MM.1S (cell line): ENCODE results near the gene TIMM10.

ENCODE experiments used
- DNase-seq: peaks from one replicate; pipeline ENCODE4 v3.0.0-alpha.2; 2015
- H2AFZ ChIP-seq: fragments of 300-600 bp; sonication (generic); 2 replicates; pipeline ENCODE4 v1.6.0; 2016; ENCODE audit warnings: antibody characterized with exemption, low read length
- H3F3A ChIP-seq: fragments of 300-600 bp; sonication (generic); 2 replicates; pipeline ENCODE4 v1.6.1; 2016; ENCODE audit warnings: mild to moderate bottlenecking, antibody characterized with exemption, low read length, moderate library complexity, mixed read lengths; ENCODE audit not compliant: insufficient read depth
- H3K27ac ChIP-seq: fragments of 300-600 bp; sonication (generic); 2 replicates; pipeline ENCODE4 v1.5.1; 2016; ENCODE audit warnings: mild to moderate bottlenecking, low read length
- H3K27me3 ChIP-seq: fragments of 300-600 bp; sonication (generic); replicated peaks from 2 replicates; pipeline ENCODE4 v1.6.0; 2016; ENCODE audit warnings: low read length; ENCODE audit not compliant: insufficient read depth
- H3K36me3 ChIP-seq: fragments of 300-600 bp; sonication (generic); replicated peaks from 2 replicates; pipeline ENCODE4 v1.6.1; 2016; ENCODE audit warnings: mild to moderate bottlenecking, low read length, mixed read lengths; ENCODE audit not compliant: insufficient read depth
- H3K4me1 ChIP-seq: fragments of 300-600 bp; sonication (generic); 2 replicates; pipeline ENCODE4 v1.6.1; 2016; ENCODE audit warnings: low read length, mixed read lengths
- H3K4me2 ChIP-seq: fragments of 300-600 bp; sonication (generic); 2 replicates; pipeline ENCODE4 v1.6.0; 2016; ENCODE audit warnings: low read depth, low read length
- H3K4me3 ChIP-seq: fragments of 300-600 bp; sonication (generic); 2 replicates; pipeline ENCODE4 v1.5.1; 2016; ENCODE audit warnings: low read length, mixed read lengths
- H3K79me2 ChIP-seq: fragments of 300-600 bp; sonication (generic); 2 replicates; pipeline ENCODE4 v1.6.1; 2016; ENCODE audit warnings: mixed run types, low read length, mixed read lengths
- H3K9ac ChIP-seq: fragments of 300-600 bp; sonication (generic); 2 replicates; pipeline ENCODE4 v1.6.1; 2016; ENCODE audit warnings: low read length, mixed read lengths
- H3K9me2 ChIP-seq: fragments of 300-600 bp; sonication (generic); replicated peaks from 2 replicates; pipeline ENCODE4 v1.6.1; 2016; ENCODE audit warnings: mild to moderate bottlenecking, low read length, mixed read lengths; ENCODE audit not compliant: insufficient read depth
- H3K9me3 ChIP-seq: fragments of 300-600 bp; sonication (generic); replicated peaks from 2 replicates; pipeline ENCODE4 v1.6.1; 2016; ENCODE audit warnings: mild to moderate bottlenecking, low read length, mixed read lengths; ENCODE audit not compliant: insufficient read depth
- H4K20me1 ChIP-seq: fragments of 300-600 bp; sonication (generic); 2 replicates; pipeline ENCODE4 v1.6.1; 2016; ENCODE audit warnings: mild to moderate bottlenecking, low read length, moderate library complexity, mixed read lengths; ENCODE audit not compliant: insufficient read depth
- CTCF ChIP-seq: fragments of 300-600 bp; sonication (generic); IDR thresholded peaks from 2 replicates; pipeline ENCODE4 v1.5.1; 2016; ENCODE audit warnings: antibody characterized with exemption, low read length, mixed read lengths
- EZH2 ChIP-seq: fragments of 300-600 bp; sonication (generic); optimal IDR thresholded peaks from 2 replicates; pipeline ENCODE3; 2017; ENCODE audit warnings: low read depth, mild to moderate bottlenecking, antibody characterized with exemption, low read length, mixed read lengths
- EZH2phosphoT487 ChIP-seq: fragments of 300-600 bp; sonication (generic); IDR thresholded peaks from 2 replicates; pipeline ENCODE4 v1.6.1; 2018; ENCODE audit warnings: antibody characterized with exemption, low read length

The TIMM10 gene

GRCh38 chr11:57568330-57568766 lies 37.8 kb upstream of the TIMM10 start:
- Histone ChIP-seq H3K4me1 (no peaks in the 10 kb centered on the region; the same call in 1 of the 2 replicates), H3K9me3 (no peaks in the 10 kb centered on the region), H3K36me3 (no peaks in the 10 kb centered on the region), H4K20me1 (no peaks in the 10 kb centered on the region), H3K9me2 (no peaks in the 10 kb centered on the region), H3K4me2 (peak overlapping the region; percentile 87), H2AFZ (peak overlapping the region; percentile 99), H3K4me3 (peak overlapping the region; percentile 100), H3F3A (peaks cover 8% of the 10 kb centered on the region; the same call in 1 of the 2 replicates), H3K27ac (peak overlapping the region; percentile 50; the same call in 1 of the 2 replicates), H3K27me3 (no peaks in the 10 kb centered on the region), H3K9ac (peak overlapping the region; percentile 77), H3K79me2 (peaks cover 37% of the 10 kb centered on the region)
- no peak for TF ChIP-seq EZH2phosphoT487
- TF ChIP-seq EZH2, result no peak
- peak; percentile 92; the same call in 1 of the 2 replicates for TF ChIP-seq CTCF
- DNase-seq, result peak; percentile 85

- Histone ChIP-seq H3K9ac (peak within 1 kb of the TSS; percentile 77), H3K27me3 (no peaks in the 10 kb centered on the region), H3K27ac (peak within 1 kb of the TSS; percentile 60; the same call in 1 of the 2 replicates), H3K4me3 (peak within 1 kb of the TSS; percentile 100), H3F3A (peaks cover 8% of the 10 kb centered on the region; the same call in 1 of the 2 replicates), H3K4me1 (no peaks in the 10 kb centered on the region; the same call in 1 of the 2 replicates), H3K4me2 (peak within 1 kb of the TSS; percentile 96), H3K9me2 (no peaks in the 10 kb centered on the region), H3K79me2 (peaks cover 43% of the 10 kb centered on the region), H2AFZ (peak within 1 kb of the TSS; percentile 99), H4K20me1 (no peaks in the 10 kb centered on the region), H3K9me3 (no peaks in the 10 kb centered on the region), H3K36me3 (no peaks in the 10 kb centered on the region)
- no peak; the same call in 1 of the 2 replicates for TF ChIP-seq CTCF
- no peak for TF ChIP-seq EZH2phosphoT487
- no peak for TF ChIP-seq EZH2
- peak; percentile 64 for DNase-seq
These were observed 37.2 kb upstream of the TIMM10 start, which contains the start of gene UBE2L6 for GRCh38 chr11:57567515-57568329. UBE2L6 (minus strand) TSS chr11:57567672; CDS start chr11:57567611, 61 bp downstream.

GRCh38 chr11:57566905-57567514 lies 36.5 kb upstream of the TIMM10 start:
- Histone ChIP-seq H3K36me3 (no peaks in the 10 kb centered on the region), H2AFZ (peak overlapping the region; percentile 96), H3K9me3 (no peaks in the 10 kb centered on the region), H3K79me2 (peaks cover 50% of the 10 kb centered on the region), H3K9me2 (no peaks in the 10 kb centered on the region), H3F3A (peaks cover 8% of the 10 kb centered on the region; the same call in 1 of the 2 replicates), H3K4me2 (peak overlapping the region; percentile 96), H4K20me1 (no peaks in the 10 kb centered on the region), H3K9ac (peak overlapping the region; percentile 72), H3K27ac (peak overlapping the region; percentile 60; the same call in 1 of the 2 replicates), H3K27me3 (no peaks in the 10 kb centered on the region), H3K4me3 (peak overlapping the region; percentile 100), H3K4me1 (no peaks in the 10 kb centered on the region; the same call in 1 of the 2 replicates)
- TF ChIP-seq EZH2phosphoT487, result no peak
- no peak for TF ChIP-seq CTCF
- no peak for TF ChIP-seq EZH2
- peak; percentile 34 for DNase-seq
